22Rv1 (cell line): ENCODE results near the gene ASB4.

Experiments
- H3K27ac ChIP-seq: fragments of 450-650 bp; 2 replicates; pipeline ENCODE4 v1.5.1; 2017
- ZFX ChIP-seq: fragments of 450-650 bp; IDR thresholded peaks from 2 replicates; pipeline ENCODE4 v1.6.1; 2017; ENCODE audit warnings: antibody characterized with exemption, borderline replicate concordance

Gene ASB4

GRCh38 chr7:95589766-95590165 lies 104.0 kb downstream of the ASB4 start:
- no peak for TF ChIP-seq ZFX
- no peak overlapping the region for H3K27ac ChIP-seq
